H9 (cell line): ENCODE measurements around the gene NPBWR2. TPM values are rescaled to one million over a fixed set of nuclear protein-coding genes. Genes with fewer than 3 reads are reported as not detected.

Experiments
- DNase-seq: peaks from one replicate; pipeline ENCODE4 v3.0.0-alpha.2; 2017
- H2AFZ ChIP-seq: one replicate; pipeline ENCODE4 v1.6.1; 2013; ENCODE audit warnings: mild to moderate bottlenecking, low read length, control low read depth, moderate library complexity
- H2AK5ac ChIP-seq: 2 replicates; pipeline ENCODE4 v1.6.1; 2013; ENCODE audit warnings: low read length, control low read depth, mixed read lengths; ENCODE audit not compliant: insufficient read length
- H2BK120ac ChIP-seq: one replicate; pipeline ENCODE4 v1.6.1; 2013; ENCODE audit warnings: low read depth, mild to moderate bottlenecking, low read length, control low read depth, inconsistent platforms; ENCODE audit not compliant: poor library complexity, severe bottlenecking
- H2BK12ac ChIP-seq: 2 replicates; pipeline ENCODE4 v1.6.1; 2013; ENCODE audit warnings: low read length, control low read depth, mixed read lengths, low read depth; ENCODE audit not compliant: insufficient read length
- H2BK15ac ChIP-seq: 2 replicates; pipeline ENCODE4 v1.6.1; 2013; ENCODE audit warnings: low read depth, low read length, control low read depth
- H2BK20ac ChIP-seq: one replicate; pipeline ENCODE4 v1.6.1; 2013; ENCODE audit warnings: low read depth, mild to moderate bottlenecking, low read length, control low read depth, inconsistent platforms; ENCODE audit not compliant: poor library complexity, severe bottlenecking
- H2BK5ac ChIP-seq: 2 replicates; pipeline ENCODE4 v1.6.1; 2013; ENCODE audit warnings: low read length, control low read depth, mixed read lengths; ENCODE audit not compliant: insufficient read length
- H3K14ac ChIP-seq: 2 replicates; pipeline ENCODE4 v1.6.1; 2013; ENCODE audit warnings: low read length, control low read depth; ENCODE audit not compliant: insufficient read depth
- H3K18ac ChIP-seq: 2 replicates; pipeline ENCODE4 v1.6.1; 2013; ENCODE audit warnings: low read depth, mild to moderate bottlenecking, mixed read lengths, low read length, control low read depth; ENCODE audit not compliant: insufficient read length
- H3K23ac ChIP-seq: 2 replicates; pipeline ENCODE4 v1.6.1; 2013; ENCODE audit warnings: low read length, control low read depth, mixed read lengths, low read depth; ENCODE audit not compliant: insufficient read length
- H3K23me2 ChIP-seq: 2 replicates; pipeline ENCODE4 v1.6.1; 2013; ENCODE audit warnings: low read depth, mild to moderate bottlenecking, mixed read lengths, low read length, control low read depth; ENCODE audit not compliant: insufficient read length, poor library complexity, severe bottlenecking
- H3K27ac ChIP-seq: 2 replicates; pipeline ENCODE4 v1.5.1; 2013; ENCODE audit warnings: low read length, control low read depth, mixed read lengths, low read depth; ENCODE audit not compliant: insufficient read length
- H3K27me3 ChIP-seq: 2 replicates; pipeline ENCODE4 v1.6.1; 2013; ENCODE audit warnings: low read length, control low read depth, inconsistent platforms; ENCODE audit not compliant: insufficient read depth
- H3K4ac ChIP-seq: 2 replicates; pipeline ENCODE4 v1.6.1; 2013; ENCODE audit warnings: low read depth, mild to moderate bottlenecking, control low read depth, inconsistent platforms, low read length, moderate library complexity
- H3K4me1 ChIP-seq: 2 replicates; pipeline ENCODE4 v1.6.1; 2013; ENCODE audit warnings: low read length, control low read depth, inconsistent platforms; ENCODE audit not compliant: insufficient read depth
- H3K4me2 ChIP-seq: 2 replicates; pipeline ENCODE4 v1.6.1; 2013; ENCODE audit warnings: low read length, control low read depth, mixed read lengths; ENCODE audit not compliant: insufficient read length, insufficient read depth
- H3K56ac ChIP-seq: 2 replicates; pipeline ENCODE4 v1.6.1; 2013; ENCODE audit warnings: low read depth, mild to moderate bottlenecking, mixed read lengths, low read length, control low read depth; ENCODE audit not compliant: insufficient read length
- H3K79me1 ChIP-seq: 2 replicates; pipeline ENCODE4 v1.6.1; 2013; ENCODE audit warnings: low read depth, mild to moderate bottlenecking, moderate library complexity, low read length, control low read depth, inconsistent platforms; ENCODE audit not compliant: insufficient read depth, poor library complexity, severe bottlenecking
- H3K79me2 ChIP-seq: 2 replicates; pipeline ENCODE4 v1.6.1; 2013; ENCODE audit warnings: low read length, control low read depth, inconsistent platforms; ENCODE audit not compliant: insufficient read depth
- H3K9ac ChIP-seq: 2 replicates; pipeline ENCODE4 v1.6.1; 2013; ENCODE audit warnings: low read length, control low read depth, mixed read lengths; ENCODE audit not compliant: insufficient read length; ENCODE audit errors: extremely low read depth
- H3K9me3 ChIP-seq: one replicate; pipeline ENCODE4 v1.6.1; 2013; ENCODE audit warnings: low read depth, low read length, inconsistent platforms; ENCODE audit not compliant: control insufficient read depth
- H3T11ph ChIP-seq: one replicate; pipeline ENCODE4 v1.6.1; 2013; ENCODE audit warnings: mild to moderate bottlenecking, low read length, control low read depth, inconsistent platforms
- H4K20me1 ChIP-seq: one replicate; pipeline ENCODE4 v1.6.1; 2013; ENCODE audit not compliant: control insufficient read depth, insufficient read length, insufficient read depth
- H4K5ac ChIP-seq: 2 replicates; pipeline ENCODE4 v1.6.1; 2013; ENCODE audit warnings: low read depth, mild to moderate bottlenecking, mixed read lengths, low read length, control low read depth; ENCODE audit not compliant: insufficient read length
- H4K8ac ChIP-seq: replicated peaks from 2 replicates; pipeline ENCODE4 v1.6.1; 2013; ENCODE audit warnings: low read length, control low read depth, mixed read lengths, low read depth; ENCODE audit not compliant: insufficient read length
- H4K91ac ChIP-seq: 2 replicates; pipeline ENCODE4 v1.6.1; 2013; ENCODE audit warnings: low read depth, mild to moderate bottlenecking, moderate library complexity, mixed read lengths, low read length, control low read depth; ENCODE audit not compliant: insufficient read length
- H3K27ac Mint-ChIP-seq, 3 experiments: 2 replicates in 2 of 3; 3 replicates in 1 of 3; pipeline ENCODE4 v1.8.0; 2020 to 2021; ENCODE audit warnings: mixed read lengths in 3 of 3, mild to moderate bottlenecking in 1 of 3, moderate library complexity in 1 of 3
- H3K27me3 Mint-ChIP-seq: 2 replicates; pipeline ENCODE4 v1.8.0; 2021; ENCODE audit warnings: low read depth, mild to moderate bottlenecking, moderate library complexity, mixed read lengths
- H3K36me3 Mint-ChIP-seq, 3 experiments: 2 replicates in 2 of 3; 3 replicates in 1 of 3; pipeline ENCODE4 v1.8.0; 2020 to 2021; ENCODE audit warnings: low read depth in 3 of 3, mixed read lengths in 3 of 3; ENCODE audit not compliant: insufficient read depth in 1 of 3
- H3K4me1 Mint-ChIP-seq, 2 experiments: 2 replicates each; pipeline ENCODE4 v1.8.0; 2020; ENCODE audit warnings: mixed read lengths in 2 of 2
- H3K4me3 Mint-ChIP-seq, 2 experiments: 2 replicates in 1 of 2; 3 replicates in 1 of 2; pipeline ENCODE4 v1.8.0; 2020 to 2021; ENCODE audit warnings: mild to moderate bottlenecking in 2 of 2, mixed read lengths in 2 of 2, moderate library complexity in 1 of 2
- H3K9me3 Mint-ChIP-seq, 2 experiments: 2 replicates in 1 of 2; 3 replicates in 1 of 2; pipeline ENCODE4 v1.8.0; 2020; ENCODE audit warnings: mild to moderate bottlenecking in 2 of 2, mixed read lengths in 2 of 2, moderate library complexity in 1 of 2
- CTCF ChIP-seq: fragments of 200-600 bp; sonication (generic); conservative IDR thresholded peaks from 3 replicates; pipeline ENCODE4 v1.8.0; 2021; ENCODE audit warnings: antibody characterized with exemption, mild to moderate bottlenecking
- WGBS: extraction: QIAGEN DNeasy Blood & Tissue Kit; methylation state at CpG from one replicate; pipeline ENCODE4 v1.1.7; 2013; ENCODE audit warnings: missing lambda C conversion rate, low lambda C conversion rate, mixed read lengths; ENCODE audit not compliant: insufficient read length; ENCODE audit errors: extremely low coverage; 5-methylcytosine and 5-hydroxymethylcytosine counted together
- total RNA-seq: library from RNA; stranded (reverse); gene quantifications from 2 replicates; pipeline ENCODE4 v1.2.1, GENCODE V29; 2021

NPBWR2 gene
- total RNA-seq, 1 experiment from 2014 or later = not detected

- Histone ChIP-seq H3K4ac (no peak overlapping the region), H3K23ac (no peak overlapping the region), H2BK15ac (no peak overlapping the region), H3K9me3 (no peaks in the 10 kb centered on the region), H2BK20ac (no peak overlapping the region), H4K8ac (no peak overlapping the region), H2BK5ac (no peak overlapping the region), H3K18ac (no peak overlapping the region), H4K91ac (no peak overlapping the region), H3K79me2 (no peaks in the 10 kb centered on the region), H3K14ac (no peak overlapping the region), H3K4me2 (no peak overlapping the region), H3K9ac (no peak overlapping the region), H3K79me1 (no peaks in the 10 kb centered on the region), H3K4me1 (no peaks in the 10 kb centered on the region; the same call in 1 of the 2 replicates), H3K27me3 (peaks cover 5% of the 10 kb centered on the region; the same call in 1 of the 2 replicates), H3T11ph (no peak overlapping the region), H2BK120ac (no peak overlapping the region), H4K5ac (no peak overlapping the region), H4K20me1 (no peaks in the 10 kb centered on the region), H2AFZ (no peak overlapping the region), H3K27ac (no peak overlapping the region), H2AK5ac (no peak overlapping the region), H2BK12ac (no peak overlapping the region), H3K56ac (no peak overlapping the region), H3K23me2 (peaks cover 20% of the 10 kb centered on the region)
- peaks cover 56% of the 10 kb centered on the region for H3K27me3 Mint-ChIP-seq
- H3K36me3 Mint-ChIP-seq = no peaks in the 10 kb centered on the region; a peak in 1 of 7 replicates
- peak overlapping the region in 1 of 3 experiments; percentile 65; a peak in 1 of 7 replicates for H3K27ac Mint-ChIP-seq
- TF ChIP-seq CTCF = no peak
- peak overlapping the region in 1 of 2 experiments; percentile 69; a peak in 2 of 5 replicates for H3K4me3 Mint-ChIP-seq
- H3K9me3 Mint-ChIP-seq = peaks cover under 1 to 2% of the 10 kb centered on the region in 2 experiments; a peak in 3 of 5 replicates
- DNase-seq = no peak
- peaks cover 32 to 45% of the 10 kb centered on the region in 2 experiments for H3K4me1 Mint-ChIP-seq
- no CpG with 5 or more reads among the region's 6 CpGs for WGBS
These were observed 25.8 kb downstream of the NPBWR2 start for GRCh38 chr20:64081624-64081964.
